ENCODE data around the gene PRKAG3.
"Not testable (repeated sequence)": the region's sequence is repeated elsewhere in the genome, so short reads cannot be mapped to it uniquely, and the experiment has no call there.

Gene PRKAG3

DNA sequence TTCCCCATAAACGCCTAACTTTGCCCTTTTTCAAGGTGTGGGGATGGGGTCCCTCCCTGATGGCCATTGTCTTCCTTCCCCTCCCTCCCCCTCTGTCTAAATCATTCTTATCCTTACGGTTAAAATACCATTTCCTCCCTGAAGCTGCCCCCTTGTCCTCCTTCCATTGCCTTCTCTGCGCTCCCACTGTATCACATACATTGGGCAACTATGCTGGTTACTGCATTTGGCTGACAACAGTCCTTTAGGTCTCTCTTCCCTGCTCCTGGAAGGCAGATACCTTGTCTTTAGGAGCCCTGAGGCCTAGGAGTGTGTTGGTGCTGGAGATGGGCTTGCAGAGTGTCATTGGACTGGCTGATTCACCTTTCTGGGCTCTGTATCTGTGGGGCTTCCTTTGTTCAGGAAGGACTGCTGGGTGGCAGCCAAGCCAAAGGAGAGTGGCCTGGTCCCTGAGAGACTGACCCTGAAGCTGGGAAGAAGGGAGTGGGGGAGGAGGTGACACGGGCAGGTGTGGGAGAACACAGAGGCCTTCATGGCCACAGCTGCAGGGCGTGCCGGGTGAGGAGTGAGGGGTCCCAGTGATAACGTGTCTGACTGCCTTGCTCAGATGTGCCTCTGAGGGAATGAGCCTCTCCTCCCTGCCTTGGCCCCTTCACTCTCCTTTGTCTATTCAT lies 30.2 kb upstream of the PRKAG3 start:
- no peak for DNase-seq

DNA sequence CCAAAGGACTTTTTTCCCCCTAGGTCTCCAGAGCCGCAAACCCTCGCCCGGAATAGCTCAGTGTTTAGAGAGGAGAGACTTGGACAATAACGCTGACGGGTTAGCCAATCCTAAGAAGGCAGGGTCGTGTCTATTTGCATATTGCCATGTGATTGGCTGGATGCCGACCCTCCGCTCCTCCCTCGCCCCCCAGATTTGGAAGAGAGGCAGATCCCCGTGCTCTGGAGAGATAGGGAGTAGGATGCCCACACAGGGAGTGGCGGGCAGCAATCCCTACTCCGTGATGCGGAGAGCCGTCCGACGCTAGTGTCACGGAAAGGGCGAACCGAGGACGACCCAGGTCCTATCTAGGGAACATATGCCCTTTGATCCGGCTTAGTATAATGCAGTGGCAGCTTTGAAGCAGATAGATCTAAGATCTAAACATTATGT lies 29.4 kb upstream of the PRKAG3 start:
- DNase-seq = no peak

DNA sequence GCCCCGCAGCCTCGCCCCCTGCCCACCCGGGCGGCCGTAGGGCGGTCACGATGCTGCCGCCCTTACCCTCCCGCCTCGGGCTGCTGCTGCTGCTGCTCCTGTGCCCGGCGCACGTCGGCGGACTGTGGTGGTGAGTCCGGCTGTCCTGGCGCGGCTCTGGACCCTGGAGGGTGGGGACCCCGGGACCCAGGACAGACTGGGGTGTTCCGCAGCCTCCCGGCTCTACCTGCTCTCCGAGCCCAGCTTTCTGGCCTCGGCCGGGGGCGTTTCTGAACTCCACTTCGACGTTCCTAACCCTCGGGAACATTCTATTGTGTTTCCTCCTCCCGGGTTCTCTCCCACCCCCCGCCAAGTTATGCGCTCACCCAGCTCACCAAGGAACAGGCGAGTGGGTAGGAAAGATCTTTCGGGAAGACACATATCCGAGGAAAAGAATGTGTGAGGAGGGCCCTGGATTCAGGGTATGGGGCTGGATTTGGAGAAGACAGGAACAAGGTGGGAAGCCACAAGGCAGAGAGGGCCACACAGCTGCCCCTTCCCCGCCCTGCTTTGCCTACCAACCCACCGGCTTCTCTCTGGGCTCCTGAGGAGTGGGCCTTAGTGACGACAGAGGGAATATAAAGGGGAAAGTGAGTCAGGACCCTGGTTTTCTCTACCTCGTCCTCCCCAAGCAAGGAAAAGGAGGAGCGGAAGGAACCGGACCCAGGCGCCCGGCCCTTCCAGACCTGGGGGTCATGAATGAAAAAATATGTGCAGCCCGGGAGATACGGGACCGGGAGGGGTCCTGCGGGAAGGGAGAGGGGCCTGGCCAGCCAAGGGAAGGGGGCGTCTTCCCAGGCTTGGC lies 28.6 kb upstream of the PRKAG3 start:
- no peak for DNase-seq

DNA sequence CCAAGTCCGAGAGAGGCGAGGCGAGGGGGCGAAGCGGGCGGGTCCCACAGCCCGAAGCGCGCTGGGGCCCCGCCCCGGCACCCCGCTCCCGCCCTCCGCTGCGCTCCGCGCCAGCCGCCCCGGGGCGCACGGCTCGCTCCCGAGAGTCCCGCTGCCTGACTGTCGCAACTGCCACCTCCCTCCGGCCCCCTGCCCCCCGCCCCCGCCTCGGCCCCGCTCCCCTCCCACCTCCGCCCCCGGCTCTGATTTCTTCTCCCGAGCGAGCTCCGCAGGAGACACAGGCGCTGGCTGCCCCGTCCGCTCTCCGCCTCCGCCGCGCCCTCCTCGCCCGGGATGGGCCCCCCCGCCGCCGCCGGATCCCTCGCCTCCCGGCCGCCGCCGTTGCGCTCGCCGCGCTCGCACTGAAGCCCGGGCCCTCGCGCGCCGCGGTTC lies 28.0 kb upstream of the PRKAG3 start, which contains the start of gene WNT6:
Gene WNT6, plus strand, starts transcription at position 250 of the 432 bp plus-strand sequence. CDS start 233 bp downstream, outside the sequence.
- no peak for DNase-seq

DNA sequence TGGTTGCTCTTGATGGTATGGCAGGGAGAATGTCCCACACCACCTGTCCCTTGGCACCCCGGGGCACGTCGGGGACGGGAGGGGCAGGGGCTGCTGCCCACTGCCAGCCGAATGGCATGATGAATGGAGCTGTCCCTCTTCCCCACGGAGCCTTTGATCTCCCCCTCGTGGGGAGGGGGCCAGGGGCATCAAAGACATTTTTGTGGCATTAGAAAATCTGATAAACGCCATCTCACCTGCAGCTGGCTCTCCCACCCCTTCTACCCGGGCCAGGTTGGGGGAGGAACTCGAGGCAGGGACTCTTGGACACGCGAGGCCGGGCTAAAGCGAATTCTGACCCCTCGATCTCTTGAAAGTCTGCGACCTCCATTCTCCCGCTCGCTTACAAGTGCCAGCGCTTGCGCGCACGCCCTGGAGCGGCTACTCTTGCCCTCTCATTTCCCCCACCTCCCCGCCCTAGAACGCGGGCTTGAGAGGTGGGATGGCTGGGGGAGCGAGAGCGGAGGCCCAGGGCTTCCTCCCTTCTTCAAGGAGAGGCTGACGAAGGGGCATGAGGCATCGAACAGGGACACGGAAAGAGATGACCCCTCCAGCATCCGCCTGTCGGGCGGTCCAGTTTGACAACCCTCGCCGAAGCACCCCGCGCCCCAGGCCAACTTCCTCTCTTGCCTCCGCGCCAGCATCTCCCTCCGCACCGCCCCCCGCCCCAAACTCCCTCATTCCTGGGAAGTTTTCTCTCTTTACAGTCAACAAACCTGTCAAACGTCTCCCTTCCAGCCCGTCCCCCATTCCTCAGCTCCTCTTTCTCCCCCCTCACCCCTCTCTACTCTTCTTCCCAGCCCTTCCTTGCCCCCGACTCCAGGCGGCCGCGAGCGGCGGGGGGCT lies 27.3 kb upstream of the PRKAG3 start:
- DNase-seq = no peak

DNA sequence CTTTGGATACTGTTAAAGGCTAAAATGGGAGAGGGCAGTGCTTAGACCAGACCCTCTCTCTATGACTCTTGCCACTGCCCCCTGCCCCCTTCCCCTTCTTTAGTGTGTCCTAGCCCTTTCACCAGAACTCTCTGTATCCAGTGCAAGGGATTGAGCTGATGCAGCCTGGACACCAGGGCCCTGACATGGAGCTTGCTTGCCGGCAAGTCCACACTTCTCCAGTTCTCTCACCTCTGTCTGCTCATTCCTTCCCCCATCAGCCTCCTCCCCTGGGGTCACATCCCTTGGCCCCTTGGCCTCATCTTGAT lies 26.5 kb upstream of the PRKAG3 start:
- no peak for DNase-seq

DNA sequence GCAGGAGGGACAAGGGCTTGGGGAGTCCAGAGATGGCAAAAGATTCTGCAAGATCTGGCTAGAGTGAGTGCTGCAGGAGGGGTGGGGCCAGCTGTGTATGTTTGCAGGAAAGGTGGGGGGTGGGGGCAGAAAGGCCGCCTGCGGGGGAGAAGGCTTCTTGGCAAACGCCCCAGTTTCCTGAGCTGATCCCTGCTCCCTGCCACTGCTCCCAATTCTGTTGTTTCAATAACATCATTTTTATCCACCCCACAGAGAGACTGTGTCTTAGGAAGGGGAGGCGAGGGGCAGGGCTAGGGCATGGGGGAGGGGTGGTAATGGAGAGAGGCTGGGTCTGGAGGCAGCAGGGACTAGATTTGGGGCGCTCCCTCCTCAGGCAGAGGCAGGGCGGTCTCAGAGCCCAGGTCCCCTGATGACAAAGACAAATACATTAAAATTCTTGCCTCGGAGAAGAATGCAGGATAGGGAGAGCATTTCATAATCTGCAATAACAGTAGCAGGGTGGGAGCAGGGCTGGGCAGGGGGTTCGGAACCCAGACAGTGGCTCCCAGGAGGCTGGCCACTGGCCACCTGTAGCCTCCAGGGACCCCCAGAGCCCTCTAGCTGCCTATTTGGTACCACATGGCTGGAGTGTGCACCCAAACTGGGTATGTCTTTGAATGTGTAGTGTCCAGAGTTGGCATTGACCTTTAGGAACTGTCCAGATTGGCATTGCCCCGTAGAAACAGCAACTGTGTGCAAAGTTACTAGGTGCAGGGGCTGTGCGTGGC lies 26.0 kb upstream of the PRKAG3 start:
- DNase-seq = no peak

DNA sequence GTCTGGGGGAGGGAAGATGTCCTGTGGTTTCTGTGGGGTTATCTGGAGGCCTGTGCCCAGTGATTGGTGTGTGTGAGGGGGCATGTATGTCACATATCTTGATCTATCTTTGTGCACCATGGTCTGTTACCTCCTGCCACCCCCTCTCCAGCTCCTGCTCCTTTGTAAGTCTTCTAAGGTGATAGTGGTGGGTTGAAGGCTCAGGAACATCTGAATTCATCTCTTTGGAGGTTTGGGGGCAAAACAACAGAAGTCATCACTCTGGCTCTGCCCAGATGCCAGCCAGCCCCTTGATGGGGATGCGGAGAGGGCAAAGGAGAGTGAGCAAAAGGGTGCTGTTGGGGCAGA lies 25.3 kb upstream of the PRKAG3 start:
- DNase-seq = no peak

DNA sequence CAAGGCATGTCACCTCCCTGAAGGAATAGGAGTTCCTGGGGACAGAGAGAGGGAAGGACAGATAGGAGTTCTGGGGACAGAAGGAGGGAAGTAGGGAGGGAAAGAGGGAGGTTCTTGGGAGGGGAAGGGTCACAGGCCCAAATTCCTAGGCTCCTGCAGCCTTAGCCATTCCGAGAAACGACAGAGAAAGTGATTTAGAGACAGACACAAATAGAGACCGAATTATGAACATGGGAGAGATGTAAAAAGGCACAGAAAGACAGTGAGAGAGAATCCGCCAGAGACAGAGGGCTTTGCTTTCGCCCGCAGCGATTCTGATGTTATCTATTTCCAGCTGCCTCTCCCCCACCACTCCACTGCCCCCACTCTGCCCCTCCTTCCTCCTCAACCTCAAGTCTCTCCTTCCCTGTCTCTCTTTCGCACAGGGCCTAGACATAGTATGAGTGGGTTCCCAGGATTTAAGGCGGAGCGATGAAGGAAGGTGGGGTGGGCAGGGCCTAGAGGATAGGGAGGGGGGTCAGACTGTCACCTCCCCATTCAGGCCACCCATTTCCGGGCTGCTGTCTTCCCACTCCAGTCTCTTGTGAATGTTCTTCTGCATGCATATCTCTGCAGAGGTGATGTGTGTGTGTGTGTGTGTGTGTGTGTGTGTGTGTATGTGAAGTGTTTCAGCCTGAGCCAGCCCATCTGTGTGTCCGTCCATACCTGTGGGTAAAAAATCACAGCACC lies 24.7 kb upstream of the PRKAG3 start:
- no peak for DNase-seq

DNA sequence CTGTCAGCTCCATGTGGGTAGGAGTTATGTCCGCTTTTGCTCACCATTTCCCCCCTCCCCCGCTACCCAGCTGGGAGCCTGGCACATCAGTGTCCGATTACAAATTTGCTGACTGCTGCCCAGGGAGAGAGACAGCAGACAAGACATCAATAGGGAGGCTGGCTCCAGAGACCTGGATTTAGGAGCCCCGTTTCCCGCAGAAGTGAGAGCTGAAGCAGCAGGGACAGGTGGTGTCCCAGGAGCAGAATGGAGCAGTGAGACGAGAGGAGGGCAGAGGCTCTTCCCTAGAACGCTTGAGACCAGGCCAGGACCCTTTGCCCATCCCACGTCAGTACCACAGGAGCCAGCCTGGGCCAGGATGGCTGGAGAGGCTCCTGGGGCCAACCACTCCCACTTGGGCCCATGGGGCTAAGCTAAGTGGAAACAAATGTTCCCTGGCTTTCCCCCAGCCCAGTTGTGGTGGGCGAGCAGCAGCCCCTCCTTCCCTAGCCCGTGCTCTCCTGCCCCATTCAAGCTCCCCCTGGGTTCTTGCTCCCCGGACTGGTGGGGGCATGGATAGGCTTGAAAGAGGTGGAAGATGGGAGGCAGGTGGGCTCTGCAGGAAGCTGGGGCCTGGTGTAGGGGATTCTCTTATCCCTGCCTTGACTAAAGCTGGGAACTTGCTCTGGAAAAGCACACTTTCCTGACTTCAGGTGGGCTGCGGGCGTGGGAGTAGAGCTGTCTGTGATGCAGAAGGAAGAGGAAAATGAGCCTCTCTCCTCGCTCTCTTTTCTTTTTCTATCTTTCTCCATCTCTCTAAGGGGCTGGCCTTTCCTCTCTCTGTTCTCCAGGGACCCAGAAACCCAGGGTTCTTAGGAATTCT lies 23.9 kb upstream of the PRKAG3 start:
- no peak for DNase-seq

DNA sequence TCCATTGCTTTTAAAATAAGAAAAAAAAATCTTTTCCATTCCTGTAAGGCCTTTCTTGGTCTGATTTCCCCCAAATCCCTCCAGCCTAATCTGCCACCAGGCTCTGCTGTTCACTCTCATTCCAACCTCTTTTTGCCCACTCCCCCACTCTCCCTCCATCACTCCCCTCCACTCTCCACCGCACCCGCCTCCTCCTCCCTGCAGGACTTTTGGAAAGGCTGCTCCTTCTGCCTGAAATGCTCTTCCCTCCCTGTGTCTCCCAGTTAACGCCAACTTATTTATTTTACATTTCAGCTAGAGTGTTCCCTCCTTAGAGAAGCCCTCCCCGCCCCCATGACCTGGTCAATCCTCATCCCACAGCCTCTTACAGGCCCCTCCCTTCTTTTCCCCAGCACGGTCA lies 23.3 kb upstream of the PRKAG3 start:
- DNase-seq = no peak

DNA sequence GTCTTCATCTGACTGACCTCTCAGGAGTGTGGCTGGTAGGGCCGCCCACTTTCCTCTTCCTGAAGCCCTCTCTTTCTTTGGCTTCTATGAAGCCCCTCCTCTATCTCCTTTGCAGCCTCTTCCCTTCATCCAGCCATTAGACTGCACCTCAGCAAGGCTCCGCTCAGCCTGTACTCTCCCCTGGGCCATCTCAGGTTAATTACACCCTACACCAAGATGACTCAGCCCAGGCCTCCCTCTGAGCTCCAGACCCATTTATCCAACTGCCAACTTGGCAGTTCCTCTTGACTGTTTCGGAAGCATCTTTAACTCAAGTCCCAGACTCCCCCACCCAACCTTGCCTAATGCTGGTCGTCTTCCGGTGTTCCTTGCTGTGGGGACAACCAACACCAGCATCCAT lies 22.2 kb upstream of the PRKAG3 start:
- no peak for DNase-seq

DNA sequence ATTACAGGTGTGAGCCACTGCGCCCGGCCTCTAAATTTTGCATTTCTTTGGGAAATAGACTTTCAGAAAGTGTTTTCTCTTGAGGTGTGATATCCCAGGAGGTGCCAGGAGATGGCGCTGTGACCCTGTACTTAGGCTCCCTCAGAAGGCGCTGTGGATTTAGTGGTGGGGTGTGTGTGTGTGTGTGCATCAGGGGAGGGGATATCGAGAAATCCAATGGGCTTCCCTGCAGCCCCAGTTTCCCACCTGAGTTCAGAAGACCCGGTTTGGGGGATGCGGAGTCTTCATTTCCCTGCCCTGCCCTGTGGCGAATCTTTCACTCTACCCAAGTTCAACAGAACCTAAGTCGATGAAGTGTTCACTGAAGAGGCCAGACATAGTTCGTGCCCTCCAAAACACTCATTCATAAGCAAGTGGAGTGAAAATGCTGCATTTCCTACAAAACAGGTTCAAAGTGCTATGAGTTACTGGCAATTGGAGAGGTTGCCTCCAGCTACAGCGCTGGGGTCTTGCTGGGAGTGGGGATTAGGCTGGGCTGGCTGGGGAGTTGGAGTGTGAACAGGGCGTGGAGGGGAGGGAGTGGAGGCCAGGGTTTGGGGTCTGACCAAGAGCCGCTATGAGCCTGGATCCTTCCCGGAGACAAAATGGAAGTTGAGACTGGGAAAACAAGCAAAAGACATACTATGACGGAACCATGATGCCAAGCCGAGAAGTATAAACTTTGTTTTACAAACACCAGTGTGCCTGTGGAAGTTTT lies 21.5 kb upstream of the PRKAG3 start:
- no peak for DNase-seq

DNA sequence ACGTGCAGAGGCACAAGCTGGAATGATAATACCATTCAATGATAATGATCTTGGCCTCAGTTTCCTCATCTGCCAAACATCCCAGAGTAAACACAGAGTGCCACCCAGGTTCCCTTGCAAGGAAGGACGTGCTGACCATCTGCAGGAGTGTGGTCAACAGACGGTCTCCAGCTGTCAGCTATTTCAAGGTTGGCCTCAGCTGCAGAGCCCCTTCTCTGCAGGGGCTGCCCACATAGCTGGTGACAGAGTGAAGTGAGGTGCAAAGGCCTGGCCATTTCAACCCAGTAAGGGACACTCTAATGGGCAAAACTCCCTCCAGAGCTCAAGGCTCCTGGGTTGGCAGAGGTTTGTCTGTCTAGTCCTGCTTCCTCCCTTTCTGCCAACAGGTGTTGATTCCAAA lies 19.7 kb upstream of the PRKAG3 start:
- DNase-seq = no peak

DNA sequence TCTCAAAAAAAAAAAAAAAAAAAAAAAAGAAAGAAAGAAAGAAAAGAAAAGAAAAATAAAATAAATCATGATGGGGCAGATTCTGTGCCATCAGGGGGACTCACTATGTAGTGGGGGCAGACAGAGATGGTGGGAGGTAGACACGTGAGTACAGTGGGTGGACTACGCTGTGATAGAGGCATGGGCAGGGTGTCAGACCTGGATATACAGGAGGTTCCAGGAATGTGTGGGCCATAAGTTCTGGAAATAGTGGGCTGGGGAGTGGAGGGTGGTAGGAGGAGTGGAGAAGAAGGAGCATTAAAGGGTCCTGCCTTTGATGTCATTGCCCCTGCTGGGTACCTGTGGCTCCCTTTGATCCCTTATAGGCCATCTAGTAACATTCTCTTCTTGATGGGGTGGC lies 19.2 kb upstream of the PRKAG3 start:
- DNase-seq = no peak

DNA sequence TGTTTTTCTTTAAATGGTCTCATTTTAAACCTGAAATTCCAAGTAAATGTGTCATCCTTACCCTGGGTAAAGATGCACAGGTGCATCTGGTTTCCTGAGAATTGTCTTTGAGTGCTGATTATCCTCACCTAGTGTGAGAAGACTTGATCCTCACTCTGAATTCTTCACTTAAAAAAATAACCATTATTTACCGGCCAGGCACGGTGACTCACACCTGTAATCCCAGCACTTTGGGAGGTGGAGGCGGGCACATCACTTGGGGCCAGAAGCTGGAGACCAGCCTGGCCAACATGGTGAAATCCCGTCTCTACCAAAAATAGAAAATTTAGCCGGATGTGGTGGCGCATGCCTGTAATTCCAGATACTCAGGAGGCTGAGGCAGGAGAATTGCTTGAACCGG lies 18.1 kb upstream of the PRKAG3 start:
- no peak for DNase-seq

DNA sequence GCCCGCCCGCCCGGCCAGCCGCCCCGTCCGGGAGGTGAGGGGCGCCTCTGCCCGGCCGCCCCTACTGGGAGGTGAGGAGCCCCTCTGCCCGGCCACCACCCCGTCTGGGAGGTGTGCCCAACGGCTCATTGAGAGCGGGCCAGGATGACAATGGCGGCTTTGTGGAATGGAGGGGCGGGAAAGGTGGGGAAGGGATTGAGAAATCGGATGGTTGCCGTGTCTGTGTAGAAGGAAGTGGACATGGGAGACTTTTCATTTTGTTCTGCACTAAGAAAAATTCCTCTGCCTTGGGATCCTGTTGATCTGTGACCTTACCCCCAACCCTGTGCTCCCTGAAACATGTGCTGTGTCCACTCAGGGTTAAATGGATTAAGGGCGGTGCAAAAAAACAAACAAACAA lies 15.4 kb upstream of the PRKAG3 start:
- DNase-seq = not testable (repeated sequence)

DNA sequence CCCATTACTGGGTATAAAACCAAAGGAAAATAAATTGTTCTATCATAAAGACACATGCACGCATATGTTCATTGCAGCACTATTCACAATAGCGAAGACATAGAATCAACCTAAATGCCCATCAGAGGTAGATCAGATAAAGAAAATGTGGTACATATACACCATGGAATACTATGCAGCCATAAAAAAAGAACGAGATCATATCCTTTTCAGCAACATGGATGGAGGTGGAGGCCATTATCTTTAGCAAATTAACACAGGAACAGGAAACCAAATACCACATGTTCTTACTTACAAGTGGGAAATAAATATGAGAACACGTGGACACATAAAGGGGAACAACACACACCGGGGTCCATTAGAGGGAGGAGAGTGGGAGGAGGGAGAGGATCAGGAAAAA lies 12.7 kb upstream of the PRKAG3 start:
- DNase-seq = not testable (repeated sequence)

DNA sequence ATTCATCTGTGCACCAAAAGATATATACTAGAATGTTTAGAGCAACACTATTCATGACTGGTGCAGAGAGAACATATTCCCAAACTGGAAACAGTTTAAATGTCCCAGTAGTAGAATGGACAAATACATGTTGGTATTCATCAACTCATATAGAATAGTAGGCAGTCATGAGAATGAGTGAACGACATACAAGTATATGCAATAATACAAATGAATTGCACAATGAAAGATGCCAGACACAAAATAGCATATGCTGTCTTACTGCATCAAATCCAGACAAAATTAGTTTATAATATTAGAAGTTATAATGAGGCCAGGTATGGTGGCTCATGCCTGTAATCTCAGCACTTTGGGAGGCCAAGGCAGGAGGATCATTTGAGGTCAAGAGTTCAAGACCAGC lies 8.3 kb upstream of the PRKAG3 start:
- no peak for DNase-seq

DNA sequence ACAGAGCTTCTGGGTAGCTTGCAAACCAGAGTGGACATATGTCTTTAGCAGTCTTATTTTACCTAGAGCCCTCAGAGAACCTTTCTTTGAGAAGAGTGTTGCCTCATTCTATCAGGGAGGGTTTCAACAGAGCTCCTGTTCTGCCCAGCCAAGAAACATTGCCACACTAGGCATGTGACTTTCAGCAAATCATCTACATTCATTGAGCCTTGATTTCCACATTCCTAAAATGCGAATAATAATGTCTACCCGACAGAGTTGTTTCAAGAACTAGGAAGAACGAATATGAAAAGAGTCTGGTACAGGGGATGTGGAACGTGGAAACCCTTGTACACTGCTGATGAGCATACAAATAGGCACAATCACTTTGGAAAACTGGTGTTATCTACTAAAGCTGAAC lies 7.8 kb upstream of the PRKAG3 start:
- no peak for DNase-seq
